Motor neuron (in vitro differentiated cells): Measurements from ENCODE around the gene LRRC4C. TPM values are rescaled to one million over a fixed set of nuclear protein-coding genes. Genes with fewer than 3 reads are reported as not detected.
"Not testable (repeated sequence)": the region's sequence is repeated elsewhere in the genome, so short reads cannot be mapped to it uniquely, and the experiment has no call there.

Experiments used
- ATAC-seq, 8 experiments: fragments of 200-7000 bp; cut with Tn5 transposase; replicated peaks in 6 of 8; 2 replicates each; pipeline ENCODE4 v1.8.0; 2021; ENCODE audit warnings: mild to moderate bottlenecking in 8 of 8, moderate library complexity in 8 of 8
- H3K27ac ChIP-seq, 2 donors: fragments of 250-450 bp; sonication (Bioruptor Pico); 2 replicates each; pipeline ENCODE4 v1.9.0; 2021; ENCODE audit warnings: antibody characterized with exemption in 2 of 2, mild to moderate bottlenecking in 2 of 2, moderate library complexity in 1 of 2
- H3K4me1 ChIP-seq, 2 donors: fragments of 250-450 bp; sonication (Bioruptor Pico); replicated peaks in 1 of 2; 2 replicates each; pipeline ENCODE4 v1.6.1; 2021; ENCODE audit warnings: antibody characterized with exemption in 2 of 2, mild to moderate bottlenecking in 2 of 2, moderate library complexity in 1 of 2
- H3K4me3 ChIP-seq, 5 donors: fragments of 250-450 bp; sonication (Bioruptor Pico); 2 replicates each; pipeline ENCODE4 v1.9.0; 2021; ENCODE audit warnings: antibody characterized with exemption in 5 of 5, mild to moderate bottlenecking in 5 of 5, moderate library complexity in 4 of 5
- WGBS, 10 experiments: fragments of 450-650 bp; shearing (Covaris generic); methylation state at CpG; one replicate each; pipeline ENCODE4 v1.0.0; 2022; 5-methylcytosine and 5-hydroxymethylcytosine counted together
- in situ Hi-C, 9 experiments: fragments of 400-800 bp; cut with MboI; loops; one replicate each; pipeline ENCODE4 v1.15.0; 2021; ENCODE audit warnings: low sequenced_read_pairs in 9 of 9, low pct_unique_long_range_greater_than_20kb in 2 of 9; ENCODE audit not compliant: unreplicated experiment in 9 of 9
- total RNA-seq, 8 experiments: library from RNA; unstranded; fragments of 300-600 nt; gene quantifications; 2 replicates each; pipeline versions ENCODE4 v1.2.3 to v1.2.4, GENCODE V29; 2022

Gene LRRC4C
- total RNA-seq, 8 experiments from 2014 or later: 0.51 to 28.2 (median 12.8) TPM

DNA sequence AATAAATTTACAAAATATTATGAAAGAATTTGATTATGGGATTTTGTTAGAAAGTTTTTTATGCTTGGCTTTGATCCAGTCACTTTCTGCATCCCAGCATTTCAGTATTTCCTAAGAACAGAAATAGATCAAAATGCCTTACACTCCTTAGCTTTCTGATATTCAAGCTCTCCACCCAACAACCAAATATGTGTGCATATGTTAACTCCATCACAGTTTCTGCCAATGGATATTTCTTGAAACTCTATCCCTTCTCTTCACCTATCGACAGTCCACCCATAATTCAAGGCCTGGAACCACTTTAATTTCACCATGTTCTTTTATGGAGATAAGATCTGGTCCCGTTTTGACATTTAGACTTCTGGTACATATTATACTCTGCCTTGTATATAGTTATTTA, 565.0 kb downstream of the LRRC4C start:
- Histone ChIP-seq H3K27ac (no peak overlapping the region), H3K4me3 (no peak overlapping the region), H3K4me1 (no peaks in the 10 kb centered on the region)
- ATAC-seq: peak in 3 of 8 experiments; percentile 79 to 94 (median 92)
- WGBS, 10 experiments: 0 to 100% (median 83%) methylated on average over 1 to 2 of the region's 2 CpGs
- in situ Hi-C loops: no loop called here

GRCh38 chr11:40885250-40885954, 574.0 kb downstream of the LRRC4C start:
- no peak overlapping the region for H3K27ac ChIP-seq
- in situ Hi-C loops: no loop called here

DNA sequence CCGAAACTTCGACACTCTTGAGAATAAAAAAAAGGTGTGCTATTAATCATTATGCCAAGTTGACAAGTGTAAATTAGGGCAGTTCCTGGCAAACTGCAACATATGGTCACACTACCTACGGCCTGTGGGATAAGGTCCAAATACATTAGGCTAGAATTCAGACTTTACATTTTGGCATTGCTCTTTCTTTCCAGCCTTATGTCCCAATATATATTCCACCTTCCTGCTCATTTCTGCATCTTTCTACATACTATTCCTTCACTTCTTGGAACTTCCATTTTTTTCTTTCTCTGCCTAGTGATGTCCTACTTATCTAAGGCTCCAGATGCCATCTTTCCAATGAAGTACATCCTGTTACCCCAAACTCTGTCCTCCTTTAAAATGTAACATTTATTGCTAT, 577.2 kb downstream of the LRRC4C start:
- WGBS, 10 experiments: 0 to 94% (median 70%) methylated on average over 1 to 3 of the region's 3 CpGs; no CpG with 5 or more reads in 1 of the 10 experiments
- no peak overlapping the region for H3K27ac ChIP-seq
- in situ Hi-C loops: no loop called here
- no peak for ATAC-seq
- peaks cover 0 to 15% of the 10 kb centered on the region in 2 donors for H3K4me1 ChIP-seq
- H3K4me3 ChIP-seq: no peak overlapping the region

More at GRCh38 chr11:40885250-40885954, 574.0 kb downstream of the LRRC4C start:
- WGBS, 10 experiments: 0 to 100% (median 50%) methylated on average over 1 to 2 of the region's 2 CpGs; no CpG with 5 or more reads in 3 of the 10 experiments
- peak in 4 of 8 experiments; percentile 29 to 65 (median 36) for ATAC-seq
- Histone ChIP-seq H3K4me3 (no peak overlapping the region), H3K4me1 (peaks cover 0 to 15% of the 10 kb centered on the region in 2 donors)

DNA sequence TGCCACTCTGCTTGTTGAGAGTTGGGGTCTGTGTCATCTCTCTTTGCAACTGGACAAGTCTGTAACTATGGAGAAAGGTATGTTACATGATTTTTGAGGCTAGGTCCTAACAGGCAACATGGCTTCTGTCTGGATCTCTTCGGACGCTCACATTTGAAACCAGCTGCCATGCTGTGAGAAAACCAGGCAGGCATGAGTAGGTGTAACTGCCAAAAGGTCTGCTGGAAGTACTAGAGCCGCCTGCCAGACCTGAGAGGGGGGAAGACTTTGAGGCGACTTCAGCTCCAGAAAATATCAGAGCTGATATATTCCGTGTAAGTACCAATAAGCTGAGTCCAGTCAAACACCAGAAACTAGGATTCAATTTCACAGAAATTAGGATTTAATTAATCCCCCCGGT, 579.5 kb downstream of the LRRC4C start:
- Histone ChIP-seq H3K4me3 (no peak overlapping the region), H3K27ac (no peak overlapping the region), H3K4me1 (peaks cover 0 to 3% of the 10 kb centered on the region in 2 donors)
- in situ Hi-C loops: no loop called here
- WGBS, 10 experiments: 6 to 100% (median 87%) methylated on average over 1 to 6 of the region's 6 CpGs
- ATAC-seq: no peak

DNA sequence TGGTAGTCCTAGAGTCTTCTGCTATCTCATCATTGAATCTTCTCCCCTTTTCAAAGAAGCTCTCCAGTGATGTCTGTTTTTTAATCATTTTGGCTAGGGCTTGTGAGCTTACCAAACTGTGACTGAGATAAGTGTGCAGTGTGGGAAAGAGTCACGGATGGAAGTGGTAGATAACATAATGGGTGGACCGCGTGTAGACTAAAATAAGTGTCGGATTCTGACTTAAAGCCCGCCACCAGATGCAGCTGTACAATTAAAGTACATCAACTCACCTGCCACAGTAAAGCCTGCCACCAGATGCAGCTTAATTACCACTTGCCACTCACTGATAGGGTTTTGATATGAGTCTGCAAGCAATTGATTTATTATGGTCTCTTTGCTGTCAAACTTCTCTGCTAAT, 581.5 kb downstream of the LRRC4C start:
- WGBS, 10 experiments: 13 to 100% (median 94%) methylated on average over 1 to 4 of the region's 5 CpGs; no CpG with 5 or more reads in 4 of the 10 experiments
- in situ Hi-C loops: no loop called here
- no peak for ATAC-seq
- Histone ChIP-seq H3K27ac (no peak overlapping the region), H3K4me3 (no peak overlapping the region), H3K4me1 (no peaks in the 10 kb centered on the region)

DNA sequence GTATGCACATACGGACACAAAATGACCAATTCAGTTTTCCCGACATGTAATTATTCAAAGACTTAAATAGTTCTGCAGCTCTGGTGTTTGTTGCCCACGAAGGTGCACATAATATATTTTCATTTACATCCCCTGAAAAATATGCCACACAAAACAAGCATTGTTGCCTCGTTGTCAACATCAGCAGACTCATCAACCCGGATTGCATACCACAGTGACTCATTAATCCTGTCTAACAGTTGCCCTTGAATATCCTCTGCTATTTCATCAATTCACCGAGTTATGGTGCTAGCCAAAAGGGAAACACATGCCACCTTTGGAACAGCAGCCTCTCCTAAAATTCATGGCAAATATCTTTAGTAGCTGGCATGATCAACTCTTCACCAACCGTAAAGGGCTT, 582.2 kb downstream of the LRRC4C start:
- no peak for ATAC-seq
- Histone ChIP-seq H3K27ac (no peak overlapping the region), H3K4me1 (no peaks in the 10 kb centered on the region), H3K4me3 (no peak overlapping the region)
- 23 to 100% (median 93%) methylated on average over 2 to 7 of the region's 7 CpGs; no CpG with 5 or more reads in 2 of the 10 experiments for WGBS, 10 experiments
- in situ Hi-C loops: no loop called here

DNA sequence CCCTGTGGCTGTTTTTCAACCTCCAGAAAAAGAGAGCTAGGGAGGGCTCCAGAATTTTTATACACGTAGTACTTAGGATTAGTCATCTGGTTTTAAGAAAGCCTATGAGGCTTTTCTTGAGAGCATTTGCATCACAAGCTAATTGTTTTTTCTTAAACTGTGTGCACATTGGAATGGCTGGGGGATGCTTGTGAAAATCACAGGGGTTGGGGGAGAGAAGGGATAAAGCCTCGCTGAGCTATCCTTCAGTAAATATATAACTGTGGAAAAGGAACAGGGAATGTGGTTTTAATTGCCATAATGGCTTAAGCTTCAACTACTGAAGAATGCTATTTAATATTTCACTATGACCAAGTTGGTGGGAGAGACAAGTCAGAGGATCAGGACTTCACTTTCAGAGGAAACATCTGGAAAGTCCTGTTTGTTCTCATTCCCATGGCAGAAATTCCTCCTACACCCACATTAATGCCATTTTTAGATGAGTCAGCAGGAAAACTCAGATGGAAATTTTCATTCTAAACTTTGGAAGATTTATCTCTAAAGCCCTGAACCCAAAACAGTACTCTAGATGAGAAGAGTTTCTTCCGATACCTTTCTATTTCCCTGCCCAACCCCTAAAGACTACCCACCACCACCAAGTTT, 591.3 kb downstream of the LRRC4C start:
- Histone ChIP-seq H3K4me3 (no peak overlapping the region), H3K27ac (no peak overlapping the region), H3K4me1 (peaks cover 0 to 8% of the 10 kb centered on the region in 2 donors)
- in situ Hi-C loops: no loop called here
- WGBS, 10 experiments: 0 to 92% (median 73%) methylated on average over 2 to 3 of the region's 3 CpGs; no CpG with 5 or more reads in 2 of the 10 experiments
- no peak for ATAC-seq

GRCh38 chr11:40857754-40858153, 601.7 kb downstream of the LRRC4C start:
- H3K4me3 ChIP-seq, H3K4me1 ChIP-seq, in situ Hi-C loops, H3K27ac ChIP-seq, ATAC-seq: not testable (repeated sequence)
- WGBS, 10 experiments: 0 to 100% (median 24%) methylated on average over 1 of the region's 1 CpG; no CpG with 5 or more reads in 6 of the 10 experiments

DNA sequence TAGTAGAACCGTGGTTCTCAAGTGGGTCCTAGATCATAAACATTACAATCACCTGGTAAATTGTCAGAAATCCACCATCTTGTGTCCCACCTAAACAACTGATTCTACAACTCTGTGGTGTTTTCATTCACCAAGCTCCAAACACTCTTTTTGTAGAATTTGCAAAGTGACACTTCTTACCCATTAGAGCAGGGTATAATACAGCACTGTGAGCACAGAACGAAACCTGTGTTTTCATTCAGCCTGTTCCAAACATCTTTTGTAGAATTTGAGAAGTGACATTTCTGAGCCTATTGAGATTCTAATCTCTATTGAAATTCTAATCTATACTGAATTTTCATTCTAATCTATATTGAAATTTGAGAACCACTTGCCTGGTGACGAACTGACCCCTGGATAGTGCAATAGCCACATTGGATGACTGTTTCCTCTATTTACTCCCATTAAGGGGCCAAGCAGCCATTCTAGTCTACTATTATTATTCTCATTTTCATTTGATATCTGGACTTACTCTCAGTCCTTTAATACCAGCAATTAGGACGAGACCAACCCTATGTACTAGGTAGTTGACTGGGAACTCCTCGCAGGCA, 616.6 kb downstream of the LRRC4C start:
- Histone ChIP-seq H3K4me1 (peaks cover 0 to 2% of the 10 kb centered on the region in 2 donors), H3K4me3 (no peak overlapping the region), H3K27ac (no peak overlapping the region)
- in situ Hi-C loops: no loop called here
- ATAC-seq: peak in 1 of 8 experiments; percentile 50
- 10 to 93% (median 76%) methylated on average over 1 to 5 of the region's 5 CpGs; no CpG with 5 or more reads in 1 of the 10 experiments for WGBS, 10 experiments

DNA sequence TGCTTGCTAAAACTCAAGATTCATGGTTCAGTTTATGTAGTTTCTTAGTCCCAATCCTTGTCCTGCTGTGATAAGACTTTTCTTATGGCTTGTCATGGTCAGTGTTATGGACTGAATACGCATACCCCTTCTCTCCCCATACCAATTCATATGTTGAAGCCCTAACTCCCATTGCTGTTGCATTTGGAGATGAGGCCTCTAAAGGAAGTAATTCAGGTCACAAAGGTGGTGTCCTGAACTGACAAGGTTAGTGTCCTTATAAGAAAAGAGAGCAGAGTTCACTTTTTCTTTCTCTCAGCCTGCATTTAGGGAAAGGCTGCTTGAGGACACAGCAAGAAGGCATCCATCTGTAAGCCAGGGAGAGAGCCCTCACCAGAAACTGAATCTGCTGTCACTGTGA, 618.2 kb downstream of the LRRC4C start:
- WGBS, 10 experiments: 14 to 100% (median 83%) methylated on average over 1 of the region's 1 CpG; no CpG with 5 or more reads in 3 of the 10 experiments
- Histone ChIP-seq H3K27ac (no peak overlapping the region), H3K4me3 (no peak overlapping the region), H3K4me1 (peaks cover 0 to 2% of the 10 kb centered on the region in 2 donors)
- in situ Hi-C loops: no loop called here
- ATAC-seq: no peak

- peak in 1 of 8 experiments; percentile 94 for ATAC-seq
- no peak overlapping the region for H3K4me3 ChIP-seq
- 0 to 100% (median 71%) methylated on average over 1 of the region's 1 CpG; no CpG with 5 or more reads in 1 of the 10 experiments for WGBS, 10 experiments
- in situ Hi-C loops: no loop called here
- no peak overlapping the region for H3K27ac ChIP-seq
- H3K4me1 ChIP-seq: peaks cover 0 to 2% of the 10 kb centered on the region in 2 donors
Measured at GRCh38 chr11:40838181-40838683, 621.2 kb downstream of the LRRC4C start.

DNA sequence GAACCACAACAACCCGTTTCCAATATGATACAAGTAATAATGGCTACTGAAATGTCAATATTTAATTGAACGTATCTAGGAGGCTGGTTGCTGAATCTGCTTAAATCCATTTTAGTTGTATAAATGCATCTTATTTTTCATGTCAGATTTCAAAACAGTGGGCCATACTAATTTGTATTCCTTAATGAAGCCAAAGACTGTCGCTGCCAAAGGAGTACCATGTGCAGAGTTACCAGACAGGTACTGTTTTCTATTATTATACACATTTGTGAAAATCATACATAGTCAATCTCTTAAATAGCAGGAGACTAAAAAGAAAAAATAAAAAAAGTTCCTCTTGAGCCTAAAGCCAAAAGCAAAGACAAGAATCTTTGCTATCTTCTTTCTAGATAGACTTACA, 632.3 kb downstream of the LRRC4C start:
- H3K27ac ChIP-seq: no peak overlapping the region
- ATAC-seq: no peak
- in situ Hi-C loops: no loop called here
- H3K4me3 ChIP-seq: no peak overlapping the region
- H3K4me1 ChIP-seq: peaks cover 0 to 5% of the 10 kb centered on the region in 2 donors
- WGBS, 10 experiments: 12 to 100% (median 90%) methylated on average over 1 to 3 of the region's 3 CpGs

DNA sequence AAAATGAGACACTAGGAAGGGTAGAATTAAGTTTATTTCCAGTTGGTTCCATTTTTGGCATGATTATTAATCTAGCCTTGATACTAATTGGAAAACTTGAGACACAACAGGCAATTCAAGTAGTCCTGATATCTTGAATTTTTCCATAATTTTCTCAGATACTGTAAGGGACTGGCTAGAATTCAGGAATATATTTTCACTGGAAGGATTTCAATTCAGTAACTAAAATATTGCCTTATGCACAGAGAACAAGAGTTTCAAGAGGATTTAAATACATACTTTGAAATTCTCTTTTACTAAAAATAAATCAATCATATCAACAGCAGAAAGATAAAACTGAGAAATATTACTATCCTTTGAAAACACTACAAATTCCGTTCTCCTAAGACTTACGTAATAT, 632.9 kb downstream of the LRRC4C start:
- 18 to 100% (median 86%) methylated on average over 1 to 2 of the region's 2 CpGs; no CpG with 5 or more reads in 2 of the 10 experiments for WGBS, 10 experiments
- H3K4me3 ChIP-seq: no peak overlapping the region
- H3K4me1 ChIP-seq: peaks cover 0 to 5% of the 10 kb centered on the region in 2 donors
- no peak overlapping the region for H3K27ac ChIP-seq
- no peak for ATAC-seq
- in situ Hi-C loops: no loop called here
